Bronchial epithelial cell (primary cell): ENCODE measurements around the gene BAG5. TPM values are rescaled to one million over a fixed set of nuclear protein-coding genes. Genes with fewer than 3 reads are reported as not detected.

ENCODE experiments used
- DNase-seq: peaks from one replicate; pipeline ENCODE4 v3.0.0-alpha.2; 2010; ENCODE audit warnings: low read depth
- FAIRE-seq: peaks from 2 replicates; lab custom pipeline; 2011; peaks lifted over from hg19 to GRCh38; lab: Jason Lieb, UNC
- H3K27me3 ChIP-seq: 2 replicates; pipeline ENCODE4 v1.5.1; 2011; ENCODE audit warnings: low read length; ENCODE audit not compliant: control insufficient read depth, insufficient read depth
- H3K36me3 ChIP-seq: 2 replicates; pipeline ENCODE4 v1.5.1; 2011; ENCODE audit warnings: low read length; ENCODE audit not compliant: control insufficient read depth, insufficient read depth
- H3K4me3 ChIP-seq: 2 replicates; pipeline ENCODE4 v1.5.1; 2011; ENCODE audit warnings: mild to moderate bottlenecking, low read depth, low read length, control low read depth
- CTCF ChIP-seq: IDR thresholded peaks from 2 replicates; pipeline ENCODE4 v1.5.1; 2011; ENCODE audit warnings: mild to moderate bottlenecking, moderate library complexity, low read length, control low read depth, inconsistent platforms; ENCODE audit not compliant: insufficient read depth, severe bottlenecking
- total RNA-seq: library from RNA; depleted of rRNA; stranded (reverse); fragments of >200 nt; gene quantifications from 2 replicates; pipeline ENCODE4 v1.2.1, GENCODE V29; 2014

BAG5 gene
- total RNA-seq, 1 donor from 2014 or later, result 42.9 TPM

- FAIRE-seq, result no peak
- no peak overlapping the region for H3K4me3 ChIP-seq
- no peak for TF ChIP-seq CTCF
- no peak for DNase-seq
- H3K27me3 ChIP-seq, result no peaks in the 10 kb centered on the region
- H3K36me3 ChIP-seq, result peaks cover 7% of the 10 kb centered on the region
These were observed 4.2 kb downstream of the BAG5 start for GRCh38 chr14:103558071-103558882.

- Histone ChIP-seq H3K36me3 (peaks cover 7% of the 10 kb centered on the region), H3K27me3 (no peaks in the 10 kb centered on the region), H3K4me3 (no peak overlapping the region)
- peak; percentile 40 for FAIRE-seq
- no peak for TF ChIP-seq CTCF
- DNase-seq, result no peak
These were observed 5.3 kb downstream of the BAG5 start for GRCh38 chr14:103556946-103557758.

- Histone ChIP-seq H3K27me3 (no peaks in the 10 kb centered on the region), H3K36me3 (peaks cover 7% of the 10 kb centered on the region), H3K4me3 (no peak overlapping the region)
- FAIRE-seq, result no peak
- DNase-seq, result no peak
- no peak for TF ChIP-seq CTCF
These were observed 6.7 kb downstream of the BAG5 start for GRCh38 chr14:103555559-103556337.

GRCh38 chr14:103552846-103553210 lies 9.6 kb downstream of the BAG5 start:
- no peaks in the 10 kb centered on the region for H3K27me3 ChIP-seq
- FAIRE-seq, result no peak
- no peaks in the 10 kb centered on the region for H3K36me3 ChIP-seq
- no peak overlapping the region for H3K4me3 ChIP-seq
- no peak for DNase-seq
- no peak for TF ChIP-seq CTCF

- no peak overlapping the region for H3K4me3 ChIP-seq
- DNase-seq, result peak; percentile 44
These were observed 10.2 kb downstream of the BAG5 start for GRCh38 chr14:103552011-103552845.

More at GRCh38 chr14:103552011-103552845, 10.2 kb downstream of the BAG5 start:
- Histone ChIP-seq H3K27me3 (no peaks in the 10 kb centered on the region), H3K36me3 (no peaks in the 10 kb centered on the region)
- peak; percentile 36 for FAIRE-seq
- TF ChIP-seq CTCF, result no peak
